Gastrocnemius medialis (tissue), 4 donors: Measurements from ENCODE around the gene G6PD. TPM values are rescaled to one million over a fixed set of nuclear protein-coding genes. Genes with fewer than 3 reads are reported as not detected.
A peak's percentile ranks its signal among the peaks of the same experiment; 100 is the strongest.

Experiments
- ATAC-seq, 2 donors: fragments of 150-250 bp; one replicate each; pipeline ENCODE4 v1.9.1; 2016
- DNase-seq, 2 donors: peaks; one replicate each; pipeline ENCODE4 v3.0.0-alpha.2; 2019
- H3K27ac ChIP-seq, 4 donors: fragments of 200-600 bp; sonication (generic); 1 replicate in 1 of 4; 2 replicates in 3 of 4; pipeline ENCODE4 v1.5.1; 2016 to 2018; ENCODE audit warnings: mild to moderate bottlenecking in 2 of 4, moderate library complexity in 1 of 4
- H3K27me3 ChIP-seq, 3 donors: fragments of 200-600 bp; sonication (generic) in 2 of 3; 1 replicate in 1 of 3; 2 replicates in 2 of 3; pipeline versions ENCODE4 v1.5.1 to v1.6.0; 2016 to 2019; ENCODE audit warnings: mild to moderate bottlenecking in 1 of 3, moderate library complexity in 1 of 3
- H3K36me3 ChIP-seq, 2 donors: fragments of 200-600 bp; sonication (generic) in 1 of 2; one replicate each; pipeline ENCODE4 v1.5.1; 2017 to 2018
- H3K4me1 ChIP-seq, 2 donors: fragments of 200-600 bp; sonication (generic) in 1 of 2; one replicate each; pipeline ENCODE4 v1.5.1; 2016 to 2017; ENCODE audit warnings: mild to moderate bottlenecking in 2 of 2
- H3K4me3 ChIP-seq, 4 donors: fragments of 200-600 bp; sonication (generic) in 3 of 4; 1 replicate in 1 of 4; 2 replicates in 3 of 4; pipeline ENCODE4 v1.5.1; 2016 to 2019; ENCODE audit warnings: mild to moderate bottlenecking in 2 of 4
- H3K9me3 ChIP-seq, 3 donors: fragments of 200-600 bp; sonication (generic) in 2 of 3; 1 replicate in 1 of 3; 2 replicates in 2 of 3; pipeline ENCODE4 v1.5.1; 2016 to 2019
- POLR2A ChIP-seq, 2 donors: fragments of 450-650 bp; IDR thresholded peaks; one replicate each; pipeline ENCODE4 v1.6.1; 2017; ENCODE audit warnings: antibody characterized with exemption in 2 of 2, mild to moderate bottlenecking in 2 of 2, moderate library complexity in 2 of 2
- in situ Hi-C, 4 donors: fragments of 200-750 bp; cut with MboI; loops; one replicate each; pipeline versions ENCODE4 v1.15.0 to v1.8.0; 2017; ENCODE audit warnings: low sequenced_read_pairs in 4 of 4
- intact Hi-C: fragments of 100-400 bp; cut with DNase I; formaldehyde crosslinking; loops from one replicate; pipeline ENCODE4 v1.15.1; 2023; ENCODE audit warnings: low total_unique reads
- total RNA-seq, 4 donors: library from RNA; depleted of rRNA; stranded (reverse); fragments of >200 nt; gene quantifications; one replicate each; pipeline versions ENCODE4 v1.1.0 to v1.2.3, GENCODE V29; 2016
- TF ChIP-seq, protein P1 (sequence below), 5 experiments: fragments of 450-650 bp in 3 of 5; fragments of 200-600 bp in 2 of 5; sonication (generic) in 2 of 5; IDR thresholded peaks in 4 of 5; conservative IDR thresholded peaks in 1 of 5; 1 replicate in 4 of 5; 2 replicates in 1 of 5; pipeline ENCODE4 v1.5.1; 2016 to 2019; ENCODE audit warnings: antibody characterized with exemption in 5 of 5, mild to moderate bottlenecking in 3 of 5, moderate library complexity in 3 of 5

The G6PD gene
- total RNA-seq, 4 donors from 2014 or later, result 1.5 to 23.9 (median 7.6) TPM

DNA sequence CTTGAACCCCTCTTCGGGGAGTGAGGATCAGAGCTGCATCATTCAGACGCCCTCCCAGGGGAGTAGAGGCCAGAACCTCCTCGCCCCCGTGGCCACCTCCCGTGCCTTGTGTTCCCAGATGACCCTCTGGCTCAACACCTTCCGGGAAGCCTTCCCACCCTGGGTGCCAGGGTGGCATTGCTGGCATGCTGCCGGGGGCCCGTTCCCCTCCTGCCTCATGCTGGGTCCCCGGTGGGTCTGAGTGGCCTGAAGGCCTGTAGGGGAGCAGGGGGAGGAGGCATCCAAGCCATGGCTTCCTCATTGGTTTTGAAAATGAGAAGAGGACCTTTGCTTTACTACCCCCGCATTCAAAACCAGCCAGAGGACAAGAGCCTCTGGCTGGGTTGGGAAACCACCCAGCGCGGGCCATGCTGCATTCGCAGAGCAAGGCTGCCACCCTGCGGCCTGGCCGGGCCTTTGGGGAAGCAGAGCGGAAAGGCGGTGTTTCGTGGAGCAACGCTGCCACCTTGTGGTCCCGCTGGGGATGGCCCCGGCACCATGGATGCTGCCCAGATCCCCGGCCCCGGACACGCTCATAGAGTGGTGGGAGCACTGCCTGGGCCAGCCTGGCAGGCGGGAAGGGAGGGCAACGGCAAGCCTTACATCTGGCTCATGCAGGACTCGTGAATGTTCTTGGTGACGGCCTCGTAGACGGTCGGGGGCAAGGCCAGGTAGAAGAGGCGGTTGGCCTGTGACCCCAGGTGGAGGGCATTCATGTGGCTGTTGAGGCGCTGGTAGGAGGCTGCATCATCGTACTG lies 11.9 kb downstream of the G6PD start:
- ATAC-seq (peak; percentile 94 to 97), DNase-seq (peak; percentile 60 to 80)
- peaks cover 0 to 8% of the 10 kb centered on the region in 2 donors for H3K4me1 ChIP-seq
- no peaks in the 10 kb centered on the region for H3K27me3 ChIP-seq
- TF ChIP-seq POLR2A (IDR thresholded peaks at IDR 0.05), result no peak
- TF ChIP-seq, protein P1, sequence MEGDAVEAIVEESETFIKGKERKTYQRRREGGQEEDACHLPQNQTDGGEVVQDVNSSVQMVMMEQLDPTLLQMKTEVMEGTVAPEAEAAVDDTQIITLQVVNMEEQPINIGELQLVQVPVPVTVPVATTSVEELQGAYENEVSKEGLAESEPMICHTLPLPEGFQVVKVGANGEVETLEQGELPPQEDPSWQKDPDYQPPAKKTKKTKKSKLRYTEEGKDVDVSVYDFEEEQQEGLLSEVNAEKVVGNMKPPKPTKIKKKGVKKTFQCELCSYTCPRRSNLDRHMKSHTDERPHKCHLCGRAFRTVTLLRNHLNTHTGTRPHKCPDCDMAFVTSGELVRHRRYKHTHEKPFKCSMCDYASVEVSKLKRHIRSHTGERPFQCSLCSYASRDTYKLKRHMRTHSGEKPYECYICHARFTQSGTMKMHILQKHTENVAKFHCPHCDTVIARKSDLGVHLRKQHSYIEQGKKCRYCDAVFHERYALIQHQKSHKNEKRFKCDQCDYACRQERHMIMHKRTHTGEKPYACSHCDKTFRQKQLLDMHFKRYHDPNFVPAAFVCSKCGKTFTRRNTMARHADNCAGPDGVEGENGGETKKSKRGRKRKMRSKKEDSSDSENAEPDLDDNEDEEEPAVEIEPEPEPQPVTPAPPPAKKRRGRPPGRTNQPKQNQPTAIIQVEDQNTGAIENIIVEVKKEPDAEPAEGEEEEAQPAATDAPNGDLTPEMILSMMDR (IDR thresholded peaks at IDR 0.05 in 4 of 5, conservative IDR thresholded peaks at IDR 0.05 in 1 of 5), result peak; percentile 94 to 99 (median 98)
- no peaks in the 10 kb centered on the region for H3K9me3 ChIP-seq
- peak overlapping the region; percentile 19 to 64 (median 50) for H3K27ac ChIP-seq
- peaks cover 0 to 18% of the 10 kb centered on the region in 2 donors for H3K36me3 ChIP-seq
- no peak overlapping the region for H3K4me3 ChIP-seq
- in situ Hi-C loops (loop anchor here in 2 of 4 donors (25.0 kb wide), 2 partner anchors 122 to 572 kb away; partner anchors contain the start of genes DNASE1L1 (in 2 of the 2), TAFAZZIN (in 2 of the 2), HCFC1 (in 1 of the 2) and TMEM187 (in 1 of the 2)), intact Hi-C loops (loop anchor here (5.0 kb wide), 1 partner anchor 42 kb away; the partner anchor contains the start of gene SLC10A3)

DNA sequence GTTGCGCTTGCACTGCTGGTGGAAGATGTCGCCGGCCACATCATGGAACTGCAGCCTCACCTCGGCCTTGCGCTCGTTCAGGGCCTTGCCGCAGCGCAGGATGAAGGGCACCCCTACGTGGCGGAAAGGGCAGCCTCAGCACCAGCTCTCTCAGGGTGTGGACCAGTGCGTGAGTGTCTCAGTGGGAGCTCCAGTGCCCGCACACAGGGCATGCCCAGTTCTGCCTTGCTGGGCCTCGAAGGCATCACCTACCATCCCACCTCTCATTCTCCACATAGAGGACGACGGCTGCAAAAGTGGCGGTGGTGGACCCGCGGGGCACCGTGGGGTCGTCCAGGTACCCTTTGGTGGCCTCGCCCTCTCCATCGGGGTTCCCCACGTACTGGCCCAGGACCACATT lies 14.0 kb downstream of the G6PD start:
- TF ChIP-seq, protein P1 (IDR thresholded peaks at IDR 0.05 in 4 of 5, conservative IDR thresholded peaks at IDR 0.05 in 1 of 5), result no peak
- TF ChIP-seq POLR2A (IDR thresholded peaks at IDR 0.05), result no peak
- intact Hi-C loops (loop anchor here (5.0 kb wide), 1 partner anchor 40 kb away; the partner anchor contains the start of gene SLC10A3), in situ Hi-C loops (loop anchor here in 2 of 4 donors (25.0 kb wide), 2 partner anchors 120 to 570 kb away; partner anchors contain the start of genes DNASE1L1 (in 2 of the 2), TAFAZZIN (in 2 of the 2), HCFC1 (in 1 of the 2) and TMEM187 (in 1 of the 2))

DNA sequence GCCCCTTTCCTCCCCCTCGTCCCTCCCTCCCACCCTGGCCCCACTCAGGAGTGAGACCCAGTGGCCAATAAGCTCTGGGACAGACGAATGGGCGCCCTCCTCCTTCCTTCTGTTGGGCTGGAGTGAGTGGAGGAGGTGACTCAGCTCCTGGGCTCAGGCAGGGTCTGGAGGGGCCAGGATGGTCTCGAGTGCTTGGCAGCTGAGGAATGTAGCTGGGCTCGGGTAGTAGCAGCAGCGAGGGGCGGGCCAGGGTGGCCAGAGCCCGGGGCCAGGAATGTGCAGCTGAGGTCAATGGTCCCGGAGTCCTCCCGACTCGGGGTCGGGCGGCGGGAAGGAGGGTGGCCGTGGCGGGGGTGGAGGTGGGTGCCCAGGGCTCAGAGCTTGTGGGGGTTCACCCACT lies 15.0 kb downstream of the G6PD start:
- ATAC-seq (no peak), DNase-seq (no peak)
- in situ Hi-C loops (loop anchor here in 2 of 4 donors (25.0 kb wide), 2 partner anchors 119 to 569 kb away; partner anchors contain the start of genes DNASE1L1 (in 2 of the 2), TAFAZZIN (in 2 of the 2), HCFC1 (in 1 of the 2) and TMEM187 (in 1 of the 2)), intact Hi-C loops (loop anchor here (5.0 kb wide), 1 partner anchor 39 kb away; the partner anchor contains the start of gene SLC10A3)
- no peak overlapping the region for H3K27ac ChIP-seq
- peaks cover 0 to 17% of the 10 kb centered on the region in 2 donors for H3K4me1 ChIP-seq
- peaks cover 0 to 18% of the 10 kb centered on the region in 2 donors for H3K36me3 ChIP-seq
- H3K27me3 ChIP-seq, result no peaks in the 10 kb centered on the region
- H3K9me3 ChIP-seq, result no peaks in the 10 kb centered on the region
- no peak overlapping the region for H3K4me3 ChIP-seq
- TF ChIP-seq, protein P1 (IDR thresholded peaks at IDR 0.05 in 4 of 5, conservative IDR thresholded peaks at IDR 0.05 in 1 of 5), result no peak
- TF ChIP-seq POLR2A (IDR thresholded peaks at IDR 0.05), result no peak

More for the DNA sequence above, 14.0 kb downstream of the G6PD start:
- Histone ChIP-seq H3K27ac (no peak overlapping the region), H3K4me1 (peaks cover 0 to 8% of the 10 kb centered on the region in 2 donors), H3K27me3 (no peaks in the 10 kb centered on the region), H3K4me3 (no peak overlapping the region), H3K9me3 (no peaks in the 10 kb centered on the region), H3K36me3 (peaks cover 0 to 18% of the 10 kb centered on the region in 2 donors)
- DNase-seq (no peak), ATAC-seq (no peak)

DNA sequence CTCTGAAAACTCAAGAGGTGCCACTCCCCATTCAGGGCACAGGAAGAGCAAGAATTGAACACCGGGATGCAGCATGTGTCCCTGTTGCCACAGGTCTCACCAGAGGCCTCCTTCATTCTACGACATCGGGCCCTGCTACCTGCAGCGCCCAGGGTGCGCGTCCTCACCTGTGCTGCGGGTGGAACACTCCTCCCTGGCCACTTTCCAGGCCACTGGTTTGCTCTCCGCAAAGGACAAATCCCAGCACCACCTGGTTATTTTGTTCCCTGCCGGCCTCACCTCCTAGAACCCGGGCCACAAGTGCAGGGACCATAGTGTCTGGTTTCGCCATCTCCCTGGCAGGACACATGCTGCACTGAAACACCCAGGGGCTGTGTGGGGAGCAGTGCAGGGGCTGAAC lies 16.4 kb downstream of the G6PD start:
- TF ChIP-seq, protein P1 (IDR thresholded peaks at IDR 0.05 in 4 of 5, conservative IDR thresholded peaks at IDR 0.05 in 1 of 5), result no peak
- TF ChIP-seq POLR2A (IDR thresholded peaks at IDR 0.05), result no peak
- in situ Hi-C loops (loop anchor here in 2 of 4 donors (25.0 kb wide), 2 partner anchors 118 to 568 kb away; partner anchors contain the start of genes DNASE1L1 (in 2 of the 2), TAFAZZIN (in 2 of the 2), HCFC1 (in 1 of the 2) and TMEM187 (in 1 of the 2)), intact Hi-C loops (loop anchor here (5.0 kb wide), 1 partner anchor 38 kb away; the partner anchor contains the start of gene SLC10A3)
- no peak for ATAC-seq
- H3K27me3 ChIP-seq, result no peaks in the 10 kb centered on the region
- no peaks in the 10 kb centered on the region for H3K9me3 ChIP-seq
- peaks cover 0 to 18% of the 10 kb centered on the region in 2 donors for H3K36me3 ChIP-seq
- DNase-seq, result no peak
- peaks cover 0 to 17% of the 10 kb centered on the region in 2 donors for H3K4me1 ChIP-seq
- no peak overlapping the region for H3K4me3 ChIP-seq
- H3K27ac ChIP-seq, result no peak overlapping the region
